Neural cell (in vitro differentiated cells): Measurements from ENCODE around the gene COMMD8.

Source experiments
- CTCF ChIP-seq: fragments of 450-650 bp; IDR thresholded peaks from 2 replicates; pipeline ENCODE4 v1.5.1; 2014; ENCODE audit warnings: antibody characterized with exemption, mild to moderate bottlenecking, moderate library complexity; ENCODE audit not compliant: poor library complexity, severe bottlenecking
- EZH2 ChIP-seq: fragments of 200-600, 300-800 bp; shearing (Covaris generic), sonication (generic); IDR thresholded peaks from 2 replicates; pipeline ENCODE4 v1.6.1; 2014; ENCODE audit warnings: antibody characterized with exemption, low read length, borderline replicate concordance, mild to moderate bottlenecking; ENCODE audit not compliant: insufficient read depth, poor library complexity, severe bottlenecking

GRCh38 chr4:47462799-47463234 lies 685 bp downstream of the COMMD8 start:
- TF ChIP-seq CTCF: no peak
- TF ChIP-seq EZH2: no peak
